ENCODE measurements around the gene GAGE2A. TPM values are rescaled to one million over a fixed set of nuclear protein-coding genes. Genes with fewer than 3 reads are reported as not detected.
A peak's percentile ranks its signal among the peaks of the same experiment; 100 is the strongest.

Gene GAGE2A
- total RNA-seq, 2 experiments from 2014 or later: not detected

DNA sequence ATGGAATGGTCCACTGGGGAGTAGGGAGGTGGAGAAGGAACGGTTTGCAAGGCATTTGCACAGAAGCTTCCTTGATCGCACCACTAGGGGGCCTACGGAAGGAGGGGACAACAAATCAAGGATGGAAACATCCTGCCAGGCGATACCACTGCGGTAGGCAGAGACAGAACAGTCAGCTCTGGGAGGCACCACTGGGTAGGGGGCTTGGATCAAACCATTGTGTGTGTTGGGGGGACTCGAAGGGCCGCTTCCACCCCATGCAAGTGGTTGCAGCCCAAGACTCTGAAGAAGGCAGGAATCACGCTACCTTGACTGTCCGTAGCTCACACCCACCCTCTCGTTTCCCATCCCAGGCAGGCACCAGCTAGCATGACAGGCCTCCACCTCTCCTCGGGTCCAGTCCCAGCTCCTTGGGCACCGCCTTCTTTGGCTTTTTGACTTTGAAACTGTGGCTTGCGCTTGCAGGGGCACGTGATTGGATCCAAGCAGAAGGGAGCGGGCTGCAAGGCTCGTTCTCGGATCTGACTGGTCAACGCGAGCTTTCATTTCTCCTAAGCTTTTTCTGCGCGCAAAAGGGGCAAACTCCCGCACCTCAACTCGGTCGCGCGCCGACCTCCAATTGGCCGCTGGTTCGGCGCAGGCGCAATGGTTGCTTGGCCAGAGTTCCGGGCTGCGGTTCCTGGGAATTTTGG, 37.9 kb downstream of the GAGE2A start:
- CTCF ChIA-PET: no interaction called here
- ATAC-seq: peak; percentile 39

DNA sequence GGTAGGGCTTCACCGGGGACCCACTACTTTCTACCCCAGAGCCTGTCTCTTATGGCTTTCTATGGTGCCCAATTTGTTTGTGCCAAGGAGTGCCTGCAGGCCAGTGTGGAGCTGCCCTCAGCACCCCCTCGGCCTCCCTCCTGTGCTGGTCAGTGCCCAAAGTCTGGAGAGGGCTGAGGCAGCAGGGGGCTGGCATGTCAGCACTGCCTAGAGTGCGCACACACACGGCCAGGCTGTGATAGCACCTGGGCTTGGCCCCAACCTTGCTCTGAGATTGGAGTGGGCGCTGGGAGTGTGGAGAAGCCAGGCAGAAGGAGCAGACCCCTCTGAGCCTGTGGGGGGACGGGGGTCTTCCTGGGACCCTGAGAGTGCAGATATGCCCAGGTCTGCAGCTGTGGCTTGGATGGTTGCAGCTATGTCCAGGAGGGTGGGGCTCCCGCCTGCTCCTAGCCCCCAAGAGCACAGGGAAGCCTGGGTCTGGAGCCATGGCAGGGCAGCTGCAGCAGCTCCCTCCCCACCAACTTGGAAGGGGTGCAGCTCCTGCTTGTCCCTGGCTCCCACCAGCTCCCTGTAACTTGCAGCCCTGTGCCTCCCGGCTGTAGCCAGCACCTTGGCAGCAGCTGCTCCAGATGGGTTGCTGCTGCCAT, 55.8 kb downstream of the GAGE2A start:
- H3K9me3 Mint-ChIP-seq (ENCODE audit: low read depth): no peaks in the 10 kb centered on the region
- DNase-seq: no peak
- no peaks in the 10 kb centered on the region for H3K4me1 Mint-ChIP-seq
- ATAC-seq: no peak
- no peaks in the 10 kb centered on the region for H3K36me3 Mint-ChIP-seq
- peaks cover 3% of the 10 kb centered on the region for H3K27me3 Mint-ChIP-seq
- H3K4me3 Mint-ChIP-seq: no peak overlapping the region
- CTCF ChIA-PET: no interaction called here
- H3K27ac Mint-ChIP-seq: no peak overlapping the region

More for the DNA sequence above, 37.9 kb downstream of the GAGE2A start:
- DNase-seq: peak; percentile 51
- peaks cover 1% of the 10 kb centered on the region for H3K36me3 Mint-ChIP-seq
- no peaks in the 10 kb centered on the region for H3K4me1 Mint-ChIP-seq
- H3K27me3 Mint-ChIP-seq: no peaks in the 10 kb centered on the region
- peaks cover 2% of the 10 kb centered on the region for H3K9me3 Mint-ChIP-seq (ENCODE audit: low read depth)
- peak overlapping the region; percentile 63 for H3K4me3 Mint-ChIP-seq
- H3K27ac Mint-ChIP-seq: no peak overlapping the region

Other genes with a start within 250 kb of the GAGE2A start
- gene GAGE12C, start 57.3 kb upstream of the GAGE2A start, total RNA-seq: not detected
- gene GAGE12D, start 47.8 kb upstream of the GAGE2A start, total RNA-seq: not detected
- not detected for gene GAGE12E, start 38.2 kb upstream of the GAGE2A start, total RNA-seq
- not detected for gene GAGE12F, start 28.7 kb upstream of the GAGE2A start, total RNA-seq
- gene GAGE12G, start 19.1 kb upstream of the GAGE2A start, total RNA-seq: not detected
- not detected for gene GAGE12H, start 9.5 kb upstream of the GAGE2A start, total RNA-seq
- gene GAGE1, start 9.5 kb downstream of the GAGE2A start, total RNA-seq: not detected
- gene PAGE1, start 106.5 kb downstream of the GAGE2A start, total RNA-seq: not detected
- not detected for gene PAGE4, start 239.8 kb downstream of the GAGE2A start, total RNA-seq

Data from activated CD8-positive, alpha-beta memory T cell treated with anti-CD3 and anti-CD28 coated beads, Interleukin-2, amount 10 ng/mL, durations not matched to agents 7 days and 5 days (primary cell).